Measurements from ENCODE around the gene VAV1. TPM values are rescaled to one million over a fixed set of nuclear protein-coding genes. Genes with fewer than 3 reads are reported as not detected.

Gene VAV1
- total and polyA plus RNA-seq, 2 of the 13 experiments (the other 11 are each of a cell fraction or from before 2014, with no cell fraction given), result not detected

DNA sequence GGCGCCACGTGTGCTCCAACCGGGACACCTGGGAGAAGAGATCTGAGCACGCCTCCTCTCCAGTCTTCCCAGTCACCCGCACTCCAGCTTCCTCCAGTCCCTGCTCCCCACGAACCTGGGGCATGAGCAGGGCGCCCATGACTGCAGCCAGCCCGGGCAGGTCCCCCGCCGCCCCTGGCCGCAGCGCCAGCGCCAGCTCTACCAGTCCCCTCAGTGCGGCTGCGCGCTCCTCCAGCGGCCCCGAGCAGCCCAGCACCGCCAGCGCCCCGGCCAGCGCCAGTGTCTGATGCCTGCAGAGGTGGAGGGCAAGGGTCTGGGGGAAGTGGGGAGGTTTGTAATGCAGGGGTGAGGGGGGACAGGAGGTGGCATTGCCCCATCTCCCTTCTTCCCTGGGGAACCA is 18.4 kb upstream of the VAV1 start:
- in situ Hi-C loops (cut with HindIII; ENCODE audit: extremely low pct_ligation_motif_present, low pct_unique_long_range_greater_than_20kb) (no loop called here), intact Hi-C loops (cut with micrococcal nuclease; ENCODE audit: unreplicated experiment) (loop anchor here (5.0 kb wide), 1 partner anchor 108 kb away; no protein-coding TSS in a partner anchor)
- FAIRE-seq (no peak), ATAC-seq (no peak), DNase-seq (ENCODE audit: low spot score) (no peak)
- no TSS peak for BruUV-seq (replicated peaks)
- Histone ChIP-seq H2AFZ (ENCODE audit: low read length) (no peak overlapping the region), H3K4me3 (replicated peaks in 1 of 3; ENCODE audit: insufficient read depth in 1 of 3, low read depth in 2 of 3, low read length in 3 of 3) (no peak overlapping the region), H3K79me2 (ENCODE audit: insufficient read depth, low read length) (no peaks in the 10 kb centered on the region), H3K36me3 (replicated peaks in 1 of 2; ENCODE audit: control insufficient read depth in 1 of 2, insufficient read depth in 2 of 2, low read length in 2 of 2) (peaks cover 8 to 14% of the 10 kb centered on the region in 2 experiments), H4K20me1 (ENCODE audit: insufficient read depth, low read length) (no peaks in the 10 kb centered on the region), H3K9ac (ENCODE audit: insufficient read depth, low read depth, low read length) (no peak overlapping the region), H3K27ac (ENCODE audit: extremely low read length, insufficient read depth, low read length) (no peak overlapping the region), H3K27me3 (ENCODE audit: control insufficient read depth in 1 of 2, insufficient read depth in 2 of 2, low read length in 2 of 2) (no peaks in the 10 kb centered on the region), H3K4me2 (ENCODE audit: low read depth, low read length) (no peak overlapping the region), H3K4me1 (ENCODE audit: insufficient read depth, low read length) (peaks cover 24% of the 10 kb centered on the region), H3K9me3 (ENCODE audit: low read length) (no peaks in the 10 kb centered on the region)
- POLR2A ChIA-PET, result interaction anchor here (0.8 to 3.9 kb wide), 5 partner anchors 10 to 49 kb away, joined by 3 to 89 read pairs (median 20); partner anchors contain the start of genes C3, GPR108, SH2D3A and TRIP10
- TF ChIP-seq HNRNPLL (IDR thresholded peaks at IDR 0.05; ENCODE audit: low read depth, low read length, poor library complexity, severe bottlenecking) (no peak), ATM (IDR thresholded peaks at IDR 0.05; ENCODE audit: borderline replicate concordance) (no peak), HNRNPK (IDR thresholded peaks at IDR 0.05; ENCODE audit: low read depth, low read length, poor library complexity, severe bottlenecking) (peak; percentile 72)
- TF ChIP-seq, protein P1, sequence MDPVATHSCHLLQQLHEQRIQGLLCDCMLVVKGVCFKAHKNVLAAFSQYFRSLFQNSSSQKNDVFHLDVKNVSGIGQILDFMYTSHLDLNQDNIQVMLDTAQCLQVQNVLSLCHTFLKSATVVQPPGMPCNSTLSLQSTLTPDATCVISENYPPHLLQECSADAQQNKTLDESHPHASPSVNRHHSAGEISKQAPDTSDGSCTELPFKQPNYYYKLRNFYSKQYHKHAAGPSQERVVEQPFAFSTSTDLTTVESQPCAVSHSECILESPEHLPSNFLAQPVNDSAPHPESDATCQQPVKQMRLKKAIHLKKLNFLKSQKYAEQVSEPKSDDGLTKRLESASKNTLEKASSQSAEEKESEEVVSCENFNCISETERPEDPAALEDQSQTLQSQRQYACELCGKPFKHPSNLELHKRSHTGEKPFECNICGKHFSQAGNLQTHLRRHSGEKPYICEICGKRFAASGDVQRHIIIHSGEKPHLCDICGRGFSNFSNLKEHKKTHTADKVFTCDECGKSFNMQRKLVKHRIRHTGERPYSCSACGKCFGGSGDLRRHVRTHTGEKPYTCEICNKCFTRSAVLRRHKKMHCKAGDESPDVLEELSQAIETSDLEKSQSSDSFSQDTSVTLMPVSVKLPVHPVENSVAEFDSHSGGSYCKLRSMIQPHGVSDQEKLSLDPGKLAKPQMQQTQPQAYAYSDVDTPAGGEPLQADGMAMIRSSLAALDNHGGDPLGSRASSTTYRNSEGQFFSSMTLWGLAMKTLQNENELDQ (CRISPR knock-in tag; IDR thresholded peaks at IDR 0.05; ENCODE audit: borderline replicate concordance), result no peak
- WGBS (ENCODE audit: low lambda C conversion rate), result 100% methylated on average over 17 of the region's 22 CpGs
- CTCF ChIA-PET (ENCODE audit: low intra/inter-chr PET ratio, low total read pairs), result interaction anchor here (3.2 kb wide), 1 partner anchor 15 kb away, joined by 25 read pairs; the partner anchor contains the start of genes GPR108 and TRIP10
